ENCODE results near the gene GATA3.

DNA sequence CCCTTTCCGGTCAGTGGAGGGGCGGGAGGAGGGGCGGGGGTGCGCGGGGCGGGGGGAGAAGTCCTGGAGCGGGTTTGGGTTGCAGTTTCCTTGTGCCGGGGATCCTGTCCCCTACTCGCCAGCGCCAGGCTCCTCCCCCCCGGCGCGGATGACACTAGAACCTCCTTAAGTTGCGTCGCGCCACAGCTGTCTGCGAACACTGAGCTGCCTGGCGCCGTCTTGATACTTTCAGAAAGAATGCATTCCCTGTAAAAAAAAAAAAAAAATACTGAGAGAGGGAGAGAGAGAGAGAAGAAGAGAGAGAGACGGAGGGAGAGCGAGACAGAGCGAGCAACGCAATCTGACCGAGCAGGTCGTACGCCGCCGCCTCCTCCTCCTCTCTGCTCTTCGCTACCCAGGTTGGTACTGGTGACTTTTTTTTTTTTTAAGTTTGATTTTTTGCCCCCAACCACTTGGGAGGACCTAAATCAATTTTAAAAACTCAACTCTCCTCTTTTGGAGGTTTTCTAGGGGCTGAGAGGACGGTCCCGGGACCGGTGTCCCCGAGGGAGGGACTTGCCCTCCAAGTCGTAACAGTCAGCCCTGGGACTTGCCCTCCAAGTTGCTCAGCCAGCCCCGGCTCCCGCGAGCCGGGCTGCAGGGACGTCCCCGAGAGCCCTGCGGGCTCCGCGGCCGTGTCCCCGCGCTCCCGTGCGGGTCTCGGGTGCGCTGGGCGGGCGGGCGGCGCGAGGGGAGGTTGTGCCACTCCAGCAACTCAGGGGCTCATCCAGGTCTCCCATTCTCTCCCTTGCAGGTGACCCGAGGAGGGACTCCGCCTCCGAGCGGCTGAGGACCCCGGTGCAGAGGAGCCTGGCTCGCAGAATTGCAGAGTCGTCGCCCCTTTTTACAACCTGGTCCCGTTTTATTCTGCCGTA lies at the start of gene GATA3:
- TF ChIP-seq POLR2AphosphoS5 (IDR thresholded peaks at IDR 0.05; ENCODE audit: low read depth, low read length) (no peak), POLR2A (IDR thresholded peaks at IDR 0.05; ENCODE audit: low read depth, low read length) (no peak)

All from GM12891 (cell line).